Activated CD8-positive, alpha-beta memory T cell treated with anti-CD3 and anti-CD28 coated beads for 1 hour (primary cell): ENCODE data around the gene GCFC2.
"Not testable (repeated sequence)": the region's sequence is repeated elsewhere in the genome, so short reads cannot be mapped to it uniquely, and the experiment has no call there.

Experiments
- DNase-seq, 2 donors: peaks; one replicate each; pipeline ENCODE4 v3.0.0-alpha.2; 2020; ENCODE audit warnings: low read depth in 1 of 2; ENCODE audit errors: extremely low read depth in 1 of 2

GCFC2 gene

DNA sequence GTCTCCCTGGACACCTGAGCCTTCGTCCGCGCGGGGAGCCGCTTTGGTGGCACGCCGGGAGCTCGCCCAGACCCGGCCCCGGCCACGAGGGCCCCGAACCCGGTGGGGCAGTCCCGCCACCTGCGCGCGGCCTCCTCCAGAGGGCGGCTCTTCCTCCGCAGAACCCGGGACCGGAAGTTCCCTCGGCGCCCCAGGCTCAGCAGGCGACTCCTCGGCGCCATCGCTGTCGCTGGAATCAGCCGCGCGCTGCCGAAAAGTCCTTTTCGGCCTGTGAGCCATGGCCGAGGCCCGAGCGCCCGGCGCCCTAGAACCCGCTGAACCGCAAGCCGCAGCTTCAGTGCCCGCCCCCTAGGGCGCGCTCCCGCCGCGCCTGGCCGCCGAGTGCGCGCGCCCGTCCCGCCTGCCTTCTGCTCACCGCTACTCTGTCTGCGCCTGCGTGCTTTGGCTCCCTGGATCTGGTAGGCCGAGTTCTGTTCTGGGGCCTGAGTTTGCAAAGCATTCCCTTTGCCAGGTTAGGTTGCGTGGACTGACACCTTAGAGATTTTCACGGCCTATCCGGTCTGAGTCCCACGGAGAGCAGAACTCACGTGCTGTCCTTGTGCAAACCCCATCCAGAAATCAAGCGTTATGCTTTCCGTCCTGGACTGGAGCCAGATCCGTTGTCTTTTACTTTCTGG, at the start of gene GCFC2:
GCFC2 (minus strand) TSS at position 339 of the 677 bp plus-strand sequence; CDS start at position 279, 60 bp downstream.
- DNase-seq = peak; percentile 54 to 74

- DNase-seq = no peak
Observed at GRCh38 chr2:75752828-75753227, 42.1 kb upstream of the GCFC2 start.

GRCh38 chr2:75751824-75752468, 41.2 kb upstream of the GCFC2 start:
- no peak for DNase-seq

- no peak for DNase-seq
Observed at GRCh38 chr2:75751360-75751759, 40.6 kb upstream of the GCFC2 start.

DNA sequence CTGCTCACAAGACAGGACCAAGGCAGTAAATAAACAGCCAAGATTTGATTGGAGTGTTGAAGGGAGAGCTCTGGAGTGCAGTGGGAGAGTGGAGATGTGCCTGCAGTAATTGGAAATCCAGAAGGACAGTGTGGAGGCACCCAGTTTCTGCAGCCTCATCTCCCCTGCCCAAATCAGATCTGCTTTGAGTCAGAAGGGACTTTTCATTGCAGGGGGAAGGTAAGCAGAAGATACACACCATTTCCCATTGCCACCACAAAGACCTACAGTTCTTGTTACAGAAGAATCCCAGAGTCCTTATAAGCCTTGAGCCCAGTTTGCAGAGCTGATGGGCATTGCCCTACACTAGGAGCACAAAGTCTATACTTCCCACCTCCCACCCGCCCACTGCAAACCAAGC, 27.2 kb upstream of the GCFC2 start:
- DNase-seq = no peak

DNA sequence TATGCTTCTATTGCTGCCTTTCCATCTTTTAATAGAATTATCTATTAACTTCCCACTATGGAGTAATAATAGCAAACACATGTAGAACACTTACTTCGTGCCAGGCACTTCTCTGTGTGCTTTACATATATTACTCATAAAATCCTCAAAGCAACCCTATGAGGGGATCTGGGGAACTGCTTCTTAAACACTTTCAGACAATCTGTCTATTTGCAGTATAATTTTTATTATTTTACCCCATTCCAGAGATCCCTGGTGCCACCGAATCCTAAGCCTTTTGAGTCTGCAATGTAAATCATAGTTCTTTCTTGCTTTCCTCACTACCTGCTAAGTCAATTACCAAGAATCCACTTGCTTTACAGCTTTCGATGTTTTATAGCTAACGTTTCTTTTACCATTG, 25.6 kb upstream of the GCFC2 start:
- no peak for DNase-seq

GRCh38 chr2:75729861-75730260, 19.1 kb upstream of the GCFC2 start:
- no peak for DNase-seq

- no peak for DNase-seq
Observed at GRCh38 chr2:75728614-75729419, 18.1 kb upstream of the GCFC2 start.

DNA sequence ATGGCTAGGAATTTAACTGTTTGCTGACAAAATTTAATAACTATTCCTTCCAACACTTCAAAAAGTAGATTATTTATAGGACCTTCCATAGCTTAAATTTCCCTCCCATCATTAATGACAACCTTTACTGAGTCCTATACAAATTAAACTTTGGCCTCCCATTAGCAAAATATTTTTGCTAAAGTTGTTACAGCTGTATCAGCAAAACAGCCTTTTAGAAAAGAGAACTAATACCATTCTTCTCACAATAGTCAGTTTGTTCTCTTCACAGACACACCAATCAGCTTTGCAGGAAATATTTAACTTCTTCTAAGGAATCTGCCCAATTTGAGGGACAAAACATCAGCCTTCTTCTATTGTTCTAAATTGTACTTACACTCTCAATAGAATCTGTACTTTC, 12.0 kb upstream of the GCFC2 start:
- no peak for DNase-seq

- no peak for DNase-seq
Observed at GRCh38 chr2:75720525-75720924, 9.8 kb upstream of the GCFC2 start.

GRCh38 chr2:75719616-75720015, 8.9 kb upstream of the GCFC2 start:
- DNase-seq = no peak

DNA sequence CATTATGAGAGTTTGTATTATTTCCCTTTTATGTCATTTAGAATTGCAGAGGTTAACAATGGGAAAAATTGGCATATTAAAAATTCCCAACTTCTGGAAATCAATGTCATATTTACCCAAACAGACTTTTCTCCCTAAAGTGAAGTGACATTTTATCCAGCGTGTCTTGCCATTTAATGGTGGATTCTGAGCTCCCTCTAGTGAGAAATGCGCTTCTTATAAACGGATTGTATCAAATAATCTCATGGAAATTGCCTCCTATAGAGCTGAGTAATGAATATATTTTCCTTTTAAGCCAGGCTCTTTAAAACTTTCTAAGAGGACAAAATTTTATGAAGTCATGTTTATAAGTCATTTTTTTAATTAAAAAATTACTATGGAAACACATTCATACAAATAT, 5.7 kb upstream of the GCFC2 start:
- DNase-seq = no peak

- not testable (repeated sequence) for DNase-seq
Observed at GRCh38 chr2:75711590-75711989, 875 bp upstream of the GCFC2 start.

DNA sequence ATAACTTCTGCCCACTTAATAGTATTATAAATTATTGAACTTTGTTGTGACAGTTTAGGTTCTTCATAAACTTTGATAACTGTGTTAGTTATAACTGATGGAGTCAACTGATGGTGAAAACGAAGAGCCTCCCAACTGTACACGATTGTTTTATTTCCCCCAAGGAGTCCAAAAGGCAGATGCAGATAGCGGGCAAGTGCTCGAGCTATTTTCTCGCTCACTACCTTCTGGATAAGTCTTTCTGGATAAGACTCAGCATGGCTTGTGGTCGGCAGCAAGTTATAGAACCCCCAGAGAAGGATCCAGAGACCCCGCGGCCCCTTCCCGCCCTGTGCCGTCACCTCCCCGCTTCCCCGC, 517 bp downstream of the GCFC2 start:
- DNase-seq = no peak

GRCh38 chr2:75709297-75709696, 1.4 kb downstream of the GCFC2 start:
- no peak for DNase-seq

DNA sequence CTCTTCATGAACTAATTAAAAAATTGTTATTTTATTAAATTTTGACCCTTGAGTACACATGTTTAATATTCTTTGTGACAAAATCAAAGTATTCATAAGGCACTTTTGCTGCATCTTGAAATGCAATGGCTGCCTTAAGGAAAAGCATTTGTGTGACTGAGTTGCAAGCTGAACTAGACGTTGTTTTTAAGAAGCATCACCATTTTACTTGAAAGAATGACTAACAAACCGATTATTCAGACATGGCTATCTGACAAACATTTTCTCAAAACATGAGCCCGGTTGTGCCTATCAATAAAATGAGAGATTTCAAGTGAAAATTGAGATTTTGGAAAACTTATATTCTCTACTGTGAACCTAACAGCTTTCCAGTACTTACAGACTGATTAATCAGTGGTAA, 2.8 kb downstream of the GCFC2 start:
- no peak for DNase-seq

GRCh38 chr2:75705921-75706320, 4.8 kb downstream of the GCFC2 start:
- DNase-seq = no peak

- no peak for DNase-seq
Observed at GRCh38 chr2:75703589-75704287, 7.0 kb downstream of the GCFC2 start.

GRCh38 chr2:75702593-75702992, 8.1 kb downstream of the GCFC2 start:
- no peak for DNase-seq

- DNase-seq = no peak
Observed at GRCh38 chr2:75698918-75699317, 11.8 kb downstream of the GCFC2 start.

- no peak for DNase-seq
Observed at GRCh38 chr2:75688196-75688595, 22.5 kb downstream of the GCFC2 start.
